ENCODE results near the gene CEACAM7. TPM values are rescaled to one million over a fixed set of nuclear protein-coding genes. Genes with fewer than 3 reads are reported as not detected.
"Not testable (repeated sequence)": the region's sequence is repeated elsewhere in the genome, so short reads cannot be mapped to it uniquely, and the experiment has no call there.

Gene CEACAM7
- not detected for polyA plus RNA-seq (2012; ENCODE audit: missing spikeins)

DNA sequence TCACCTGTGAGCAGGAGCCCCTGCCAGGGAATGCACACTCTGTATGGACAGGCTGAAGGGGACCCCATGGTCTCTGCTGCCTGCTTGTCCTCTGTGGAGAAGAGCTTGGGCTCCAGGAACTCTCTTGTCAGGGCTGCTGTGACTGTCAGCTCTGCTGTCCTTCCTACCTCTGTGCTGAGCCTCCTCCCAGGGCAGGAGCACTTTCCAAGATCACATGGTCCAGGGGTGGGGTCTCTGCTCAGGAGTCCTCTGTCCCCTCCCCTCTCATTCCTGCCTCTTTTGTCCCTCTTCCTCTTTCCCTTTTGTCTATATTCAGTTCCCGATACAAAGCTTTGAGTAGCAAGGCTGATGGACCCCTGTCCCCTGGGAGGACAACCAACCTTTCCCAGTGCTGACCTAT lies at the start of gene CEACAM7:
Gene CEACAM7, minus strand, starts transcription at position 173 of the 400 bp plus-strand sequence. Its CDS starts 105 bp downstream, at position 68.
- FAIRE-seq = no peak
- no peak for DNase-seq (ENCODE audit: insufficient read length)
- no peak for TF ChIP-seq POLR2AphosphoS5 (IDR thresholded peaks at IDR 0.05; ENCODE audit: low read depth, low read length)
- TF ChIP-seq POLR2A (IDR thresholded peaks at IDR 0.05; ENCODE audit: low read depth, low read length) = no peak
- TF ChIP-seq TAF1 (IDR thresholded peaks at IDR 0.05; ENCODE audit: borderline replicate concordance, low read depth, low read length) = no peak

DNA sequence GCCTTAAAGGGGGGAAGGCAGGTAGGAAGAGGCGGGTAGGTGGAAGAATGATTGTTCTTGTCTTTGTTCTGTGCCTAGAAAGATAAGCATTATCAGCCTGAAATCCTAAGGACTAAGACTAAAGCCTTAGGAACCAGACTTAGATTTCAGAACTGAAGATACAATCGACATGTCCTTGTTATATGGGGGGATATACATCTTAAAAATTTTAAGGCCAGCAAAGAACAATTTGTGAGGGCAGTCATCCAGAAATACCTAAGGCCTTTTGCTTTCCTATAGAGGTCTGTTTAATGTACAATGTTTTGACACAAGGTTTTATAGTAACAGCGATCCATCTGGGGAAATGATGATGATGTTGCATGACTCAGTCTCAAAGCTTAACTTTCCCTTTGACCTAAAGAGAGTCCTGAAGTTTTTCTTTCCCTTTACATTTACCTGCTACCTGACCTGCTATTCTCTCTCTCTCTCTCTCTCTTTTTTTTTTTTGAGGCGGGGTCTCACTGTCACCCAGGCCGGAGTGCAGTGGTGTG lies 47.1 kb upstream of the CEACAM7 start:
- DNase-seq (ENCODE audit: insufficient read length) = no peak
- no peak for FAIRE-seq
- no peak for TF ChIP-seq TAF1 (IDR thresholded peaks at IDR 0.05; ENCODE audit: borderline replicate concordance, low read depth, low read length)
- no peak for TF ChIP-seq POLR2A (IDR thresholded peaks at IDR 0.05; ENCODE audit: low read depth, low read length)
- no peak for TF ChIP-seq POLR2AphosphoS5 (IDR thresholded peaks at IDR 0.05; ENCODE audit: low read depth, low read length)

DNA sequence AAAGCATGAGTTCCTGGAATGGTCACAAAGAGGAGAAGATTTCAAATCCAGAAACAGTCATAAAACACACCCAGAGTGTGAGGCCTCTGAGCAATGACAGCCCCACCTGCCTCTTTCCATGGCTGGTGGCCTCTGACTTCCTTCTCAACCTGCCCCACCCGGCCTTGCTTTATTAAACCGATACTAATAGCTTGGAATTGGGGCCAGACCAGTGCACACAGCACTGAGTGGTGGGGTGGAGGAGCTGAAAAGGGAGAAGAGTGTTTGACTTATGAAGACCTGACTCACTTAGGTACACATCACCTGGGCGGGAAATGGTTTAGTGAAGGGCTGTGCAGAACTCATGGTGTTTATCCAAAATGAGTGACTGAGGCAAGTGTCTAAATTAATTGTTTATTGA lies 46.5 kb upstream of the CEACAM7 start:
- TF ChIP-seq TAF1 (IDR thresholded peaks at IDR 0.05; ENCODE audit: borderline replicate concordance, low read depth, low read length) = no peak
- TF ChIP-seq POLR2A (IDR thresholded peaks at IDR 0.05; ENCODE audit: low read depth, low read length) = no peak
- no peak for TF ChIP-seq POLR2AphosphoS5 (IDR thresholded peaks at IDR 0.05; ENCODE audit: low read depth, low read length)
- FAIRE-seq = no peak

DNA sequence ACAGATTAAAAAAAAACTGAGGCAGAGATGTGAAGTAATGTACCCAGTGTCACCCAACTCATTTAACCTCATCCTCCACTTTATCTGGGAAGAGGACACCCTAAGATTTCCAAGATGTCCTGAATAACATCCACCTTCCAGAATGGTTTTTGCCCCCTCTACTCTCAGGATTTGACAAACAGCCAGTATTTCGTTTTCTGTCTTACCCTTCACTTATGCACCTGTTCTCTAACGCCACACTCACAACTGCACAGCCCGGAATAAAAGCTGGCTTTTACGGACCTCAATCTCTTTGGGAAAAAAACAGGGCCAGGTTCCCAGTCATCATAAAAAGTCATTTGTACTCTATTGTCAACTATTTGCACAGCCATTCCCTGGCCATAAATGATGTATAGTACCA lies 46.1 kb upstream of the CEACAM7 start:
- FAIRE-seq = no peak
- no peak for DNase-seq (ENCODE audit: insufficient read length)
- no peak for TF ChIP-seq POLR2AphosphoS5 (IDR thresholded peaks at IDR 0.05; ENCODE audit: low read depth, low read length)
- no peak for TF ChIP-seq TAF1 (IDR thresholded peaks at IDR 0.05; ENCODE audit: borderline replicate concordance, low read depth, low read length)
- no peak for TF ChIP-seq POLR2A (IDR thresholded peaks at IDR 0.05; ENCODE audit: low read depth, low read length)

More for the DNA sequence above, 46.5 kb upstream of the CEACAM7 start:
- no peak for DNase-seq (ENCODE audit: insufficient read length)

DNA sequence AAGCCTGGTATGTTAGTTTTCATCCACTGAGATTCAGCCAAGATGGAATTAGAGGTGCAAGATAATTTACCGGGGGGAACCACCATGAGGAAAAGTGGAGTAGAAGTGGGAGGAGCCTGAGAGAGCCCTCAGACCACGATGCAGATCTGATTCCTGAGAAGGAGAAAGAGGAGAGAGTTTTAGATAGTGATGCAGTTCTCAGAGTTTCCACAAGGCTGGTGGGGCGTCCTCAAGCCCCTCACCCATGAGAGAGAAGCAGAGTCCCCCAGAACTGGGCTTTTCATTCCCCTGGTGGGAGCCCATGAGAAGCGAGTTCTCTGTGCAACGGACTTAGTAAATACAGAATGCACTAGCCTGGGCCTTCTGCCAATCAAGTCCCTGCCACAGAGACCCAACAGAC lies 38.4 kb upstream of the CEACAM7 start:
- TF ChIP-seq POLR2AphosphoS5 (IDR thresholded peaks at IDR 0.05; ENCODE audit: low read depth, low read length) (no peak), POLR2A (IDR thresholded peaks at IDR 0.05; ENCODE audit: low read depth, low read length) (no peak), TAF1 (IDR thresholded peaks at IDR 0.05; ENCODE audit: borderline replicate concordance, low read depth, low read length) (no peak)
- no peak for FAIRE-seq
- DNase-seq (ENCODE audit: insufficient read length) = no peak

DNA sequence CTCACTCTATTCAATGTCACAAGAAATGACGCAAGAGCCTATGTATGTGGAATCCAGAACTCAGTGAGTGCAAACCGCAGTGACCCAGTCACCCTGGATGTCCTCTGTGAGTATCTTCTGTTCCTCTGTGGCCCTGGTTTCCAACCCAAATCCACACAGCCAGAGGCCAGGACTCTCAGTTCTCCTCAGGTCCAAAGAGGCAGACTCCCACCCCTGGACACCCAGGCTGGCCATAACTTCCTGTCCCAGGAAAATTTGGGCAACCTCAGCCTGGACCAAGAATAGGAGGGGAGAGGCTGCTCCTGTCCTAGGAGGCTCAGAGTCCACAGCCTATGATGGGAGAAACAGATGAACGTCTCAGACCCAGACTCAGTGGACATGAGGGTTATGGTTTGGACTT lies 32.0 kb upstream of the CEACAM7 start:
- DNase-seq (ENCODE audit: insufficient read length) (no peak), FAIRE-seq (no peak)
- TF ChIP-seq POLR2AphosphoS5 (IDR thresholded peaks at IDR 0.05; ENCODE audit: low read depth, low read length) = no peak
- no peak for TF ChIP-seq TAF1 (IDR thresholded peaks at IDR 0.05; ENCODE audit: borderline replicate concordance, low read depth, low read length)
- no peak for TF ChIP-seq POLR2A (IDR thresholded peaks at IDR 0.05; ENCODE audit: low read depth, low read length)

DNA sequence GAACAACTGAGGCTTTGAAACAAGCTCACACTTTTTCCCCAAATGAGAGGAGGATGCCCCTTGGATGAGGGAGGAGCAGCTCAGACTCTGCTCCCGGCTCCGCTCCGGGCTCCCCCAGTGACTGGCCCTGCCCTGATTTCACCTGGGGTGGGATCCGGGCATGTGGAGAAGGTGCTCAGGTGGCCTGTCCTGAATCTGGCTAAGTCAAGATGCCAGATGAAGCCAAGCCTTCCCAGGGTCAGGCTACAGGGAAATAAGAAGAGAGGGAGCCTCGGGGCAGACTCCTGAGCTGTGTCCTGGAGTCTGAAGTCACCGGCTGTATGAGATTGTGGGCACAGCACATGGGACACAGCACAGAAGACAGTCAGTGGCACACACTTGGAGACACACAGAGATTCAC lies 30.7 kb upstream of the CEACAM7 start:
- TF ChIP-seq TAF1 (IDR thresholded peaks at IDR 0.05; ENCODE audit: borderline replicate concordance, low read depth, low read length) (no peak), POLR2AphosphoS5 (IDR thresholded peaks at IDR 0.05; ENCODE audit: low read depth, low read length) (no peak), POLR2A (IDR thresholded peaks at IDR 0.05; ENCODE audit: low read depth, low read length) (no peak)
- DNase-seq (ENCODE audit: insufficient read length) = no peak
- FAIRE-seq = no peak

DNA sequence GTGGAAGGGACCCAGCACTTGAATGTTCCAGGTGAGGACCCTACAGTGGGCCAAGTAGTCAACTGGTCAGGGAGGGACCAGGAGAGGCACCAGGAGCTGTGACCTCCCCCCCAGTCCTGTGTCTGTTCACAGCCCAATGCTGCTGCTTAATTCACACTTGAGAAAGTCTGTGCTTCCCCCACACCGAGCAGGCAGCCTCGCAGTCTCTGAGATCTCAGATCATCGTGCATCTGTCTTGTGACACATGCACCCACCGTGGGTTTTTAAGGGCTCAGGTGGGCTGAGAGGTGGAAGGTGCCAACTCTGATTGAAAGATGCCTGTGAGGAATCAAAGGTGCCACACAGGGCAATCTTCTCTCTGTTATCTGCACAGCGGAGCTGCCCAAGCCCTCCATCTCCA lies 26.5 kb upstream of the CEACAM7 start:
- DNase-seq (ENCODE audit: insufficient read length) = no peak
- FAIRE-seq = no peak
- TF ChIP-seq TAF1 (IDR thresholded peaks at IDR 0.05; ENCODE audit: borderline replicate concordance, low read depth, low read length) (no peak), POLR2AphosphoS5 (IDR thresholded peaks at IDR 0.05; ENCODE audit: low read depth, low read length) (no peak), POLR2A (IDR thresholded peaks at IDR 0.05; ENCODE audit: low read depth, low read length) (no peak)

DNA sequence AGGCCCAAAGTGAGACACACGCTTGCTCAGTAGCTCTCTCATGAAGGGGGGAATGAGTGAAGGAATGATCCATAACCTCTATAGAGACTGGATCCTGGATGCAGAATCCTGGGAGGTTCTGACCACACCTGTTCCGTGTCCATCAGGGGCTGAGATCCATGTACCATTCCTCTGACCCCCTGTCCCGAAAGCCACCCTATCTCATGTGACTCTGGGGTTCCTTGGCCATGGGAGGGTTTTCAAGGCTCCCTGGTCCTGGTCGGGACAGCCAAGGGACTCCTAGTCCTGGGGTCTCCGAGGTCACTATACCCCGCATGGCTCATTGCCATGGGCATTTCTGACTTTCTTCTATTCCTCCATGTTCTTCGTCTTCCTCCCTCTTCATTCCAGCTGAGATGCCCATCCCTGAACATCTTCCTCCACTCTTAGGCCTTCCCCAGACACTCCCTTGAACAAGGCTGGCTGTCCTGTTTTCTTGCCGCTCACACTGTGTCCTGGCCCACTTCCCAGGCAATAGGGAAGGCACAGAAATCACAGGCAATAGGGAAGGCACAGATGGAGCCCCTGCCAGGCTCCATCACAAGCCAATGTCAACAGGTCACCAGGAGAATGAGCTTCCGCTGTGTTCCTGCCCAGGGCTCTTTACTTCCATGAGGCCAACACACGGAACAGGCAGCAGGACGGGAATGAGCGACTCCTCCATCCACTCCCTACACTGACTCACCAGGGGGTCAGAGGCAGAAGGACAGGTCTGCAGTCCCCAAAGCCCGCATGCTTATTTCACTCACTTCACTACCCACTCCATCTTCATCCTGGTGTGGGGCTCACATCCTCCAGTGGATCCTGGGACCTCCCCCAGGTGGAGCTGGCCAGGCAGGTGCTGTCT lies 23.5 kb upstream of the CEACAM7 start:
- FAIRE-seq (no peak), DNase-seq (ENCODE audit: insufficient read length) (no peak)
- no peak for TF ChIP-seq POLR2AphosphoS5 (IDR thresholded peaks at IDR 0.05; ENCODE audit: low read depth, low read length)
- no peak for TF ChIP-seq TAF1 (IDR thresholded peaks at IDR 0.05; ENCODE audit: borderline replicate concordance, low read depth, low read length)
- TF ChIP-seq POLR2A (IDR thresholded peaks at IDR 0.05; ENCODE audit: low read depth, low read length) = no peak

DNA sequence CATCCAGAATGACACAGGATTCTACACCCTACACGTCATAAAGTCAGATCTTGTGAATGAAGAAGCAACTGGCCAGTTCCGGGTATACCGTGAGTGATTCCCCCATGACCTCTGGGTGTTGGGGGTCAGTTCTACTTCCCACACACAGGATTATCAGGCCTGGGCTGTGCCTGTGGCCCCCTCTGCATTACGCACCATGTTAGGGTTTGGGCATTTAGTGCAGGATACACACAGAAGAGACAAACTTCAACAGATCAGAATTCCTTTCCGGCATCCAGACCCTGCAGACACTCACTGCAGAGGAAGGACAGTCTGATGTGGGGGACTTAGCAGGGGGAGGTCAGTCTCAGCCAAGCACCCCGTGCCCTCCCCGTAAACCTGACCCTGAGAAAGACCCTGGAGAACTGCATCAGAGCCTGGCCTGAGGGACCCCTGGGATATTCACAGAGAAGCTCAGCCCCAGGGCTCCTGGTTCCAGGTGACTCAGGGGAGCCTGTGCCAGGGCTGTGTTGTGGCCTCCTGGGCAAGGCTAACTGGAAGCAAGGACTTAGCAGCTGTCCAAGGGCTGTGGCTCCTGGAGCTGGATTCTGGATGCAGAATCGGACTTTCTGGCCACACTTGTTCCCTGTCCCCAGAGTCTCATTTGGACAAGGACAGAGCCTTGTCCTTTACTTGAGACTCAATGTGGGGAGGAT lies 22.0 kb upstream of the CEACAM7 start:
- no peak for FAIRE-seq
- TF ChIP-seq POLR2A (IDR thresholded peaks at IDR 0.05; ENCODE audit: low read depth, low read length) = no peak
- TF ChIP-seq POLR2AphosphoS5 (IDR thresholded peaks at IDR 0.05; ENCODE audit: low read depth, low read length) = no peak
- TF ChIP-seq TAF1 (IDR thresholded peaks at IDR 0.05; ENCODE audit: borderline replicate concordance, low read depth, low read length) = no peak

DNA sequence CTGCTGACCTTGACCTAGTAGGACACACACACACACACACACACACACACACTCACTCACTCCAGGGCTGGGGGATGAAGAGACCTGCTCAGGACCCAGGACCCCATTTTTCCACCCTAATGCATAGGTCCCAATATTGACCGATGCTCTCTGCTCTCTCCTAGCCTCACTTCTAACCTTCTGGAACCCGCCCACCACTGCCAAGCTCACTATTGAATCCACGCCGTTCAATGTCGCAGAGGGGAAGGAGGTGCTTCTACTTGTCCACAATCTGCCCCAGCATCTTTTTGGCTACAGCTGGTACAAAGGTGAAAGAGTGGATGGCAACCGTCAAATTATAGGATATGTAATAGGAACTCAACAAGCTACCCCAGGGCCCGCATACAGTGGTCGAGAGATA lies 21.4 kb upstream of the CEACAM7 start:
- DNase-seq (ENCODE audit: insufficient read length); FAIRE-seq: not testable (repeated sequence)

More for the DNA sequence above, 22.0 kb upstream of the CEACAM7 start:
- DNase-seq (ENCODE audit: insufficient read length) = no peak

Data from GM12892 (cell line).